Measurements from ENCODE around the gene CLEC7A. TPM values are rescaled to one million over a fixed set of nuclear protein-coding genes. Genes with fewer than 3 reads are reported as not detected.
A peak's percentile ranks its signal among the peaks of the same experiment; 100 is the strongest.

CLEC7A gene
- total RNA-seq, 1 experiment from 2014 or later = not detected

- BruUV-seq (replicated peaks) = no TSS peak
- intact Hi-C loops (cut with micrococcal nuclease) = no loop called here
- no peak for DNase-seq (ENCODE audit: unreplicated experiment)
- peaks cover 6% of the 10 kb centered on the region for H3K4me1 Mint-ChIP-seq (ENCODE audit: insufficient read depth, unreplicated experiment)
- no peak overlapping the region for H3K4me3 Mint-ChIP-seq (ENCODE audit: unreplicated experiment)
- H3K9me3 Mint-ChIP-seq (ENCODE audit: unreplicated experiment) = no peaks in the 10 kb centered on the region
- no peak for TF ChIP-seq CTCF (IDR thresholded peaks at IDR 0.05; ENCODE audit: unreplicated experiment)
- no peaks in the 10 kb centered on the region for H3K36me3 Mint-ChIP-seq (ENCODE audit: insufficient read depth, unreplicated experiment)
- no peak overlapping the region for H3K27ac Mint-ChIP-seq (ENCODE audit: low read depth, unreplicated experiment)
- ChIA-PET POLR2A (interaction anchor here (2.5 to 2.6 kb wide), 2 partner anchors 8 to 31 kb away, joined by 7 to 10 read pairs; no protein-coding TSS in a partner anchor), CTCF (interaction anchor here (0.5 kb wide), 1 partner anchor 14 kb away, joined by 3 read pairs; no protein-coding TSS in a partner anchor)
- no peaks in the 10 kb centered on the region for H3K27me3 Mint-ChIP-seq (ENCODE audit: insufficient read depth, unreplicated experiment)
Measured at GRCh38 chr12:10070380-10070779, 59.6 kb downstream of the CLEC7A start.

- H3K9me3 Mint-ChIP-seq (ENCODE audit: unreplicated experiment) = no peaks in the 10 kb centered on the region
- BruUV-seq (replicated peaks) = no TSS peak
- peaks cover 6% of the 10 kb centered on the region for H3K4me1 Mint-ChIP-seq (ENCODE audit: insufficient read depth, unreplicated experiment)
- DNase-seq (ENCODE audit: unreplicated experiment) = no peak
- no peak overlapping the region for H3K27ac Mint-ChIP-seq (ENCODE audit: low read depth, unreplicated experiment)
- H3K36me3 Mint-ChIP-seq (ENCODE audit: insufficient read depth, unreplicated experiment) = no peaks in the 10 kb centered on the region
- H3K27me3 Mint-ChIP-seq (ENCODE audit: insufficient read depth, unreplicated experiment) = no peaks in the 10 kb centered on the region
- no peak overlapping the region for H3K4me3 Mint-ChIP-seq (ENCODE audit: unreplicated experiment)
- TF ChIP-seq CTCF (IDR thresholded peaks at IDR 0.05; ENCODE audit: unreplicated experiment) = no peak
- intact Hi-C loops (cut with micrococcal nuclease) = no loop called here
- CTCF ChIA-PET = no interaction called here
- POLR2A ChIA-PET = interaction anchor here (2.5 to 2.6 kb wide), 2 partner anchors 8 to 31 kb away, joined by 7 to 10 read pairs; no protein-coding TSS in a partner anchor
Measured at GRCh38 chr12:10069976-10070375, 60.0 kb downstream of the CLEC7A start.

DNA sequence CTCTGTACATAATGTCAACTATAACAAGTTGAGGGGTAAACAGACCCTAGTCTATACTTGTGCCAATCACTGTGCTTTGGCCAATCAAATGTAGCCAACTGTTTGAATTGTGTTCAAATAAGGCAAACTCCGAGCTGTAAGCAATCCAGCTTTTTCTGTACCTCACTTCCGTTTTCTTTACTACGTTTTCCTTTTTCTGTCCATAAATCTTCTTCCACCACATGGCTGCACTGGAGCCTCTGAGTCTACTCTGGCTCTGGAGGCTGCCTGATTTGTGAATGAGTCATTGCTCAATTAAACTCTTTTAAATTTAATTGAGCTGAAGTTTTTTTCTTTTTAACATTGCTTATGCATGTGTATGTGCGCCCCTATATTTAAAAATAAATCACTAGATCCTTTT, 60.9 kb downstream of the CLEC7A start:
- Mint-ChIP-seq H3K9me3 (ENCODE audit: unreplicated experiment) (no peaks in the 10 kb centered on the region), H3K27me3 (ENCODE audit: insufficient read depth, unreplicated experiment) (no peaks in the 10 kb centered on the region), H3K36me3 (ENCODE audit: insufficient read depth, unreplicated experiment) (no peaks in the 10 kb centered on the region), H3K4me1 (ENCODE audit: insufficient read depth, unreplicated experiment) (peaks cover 6% of the 10 kb centered on the region), H3K4me3 (ENCODE audit: unreplicated experiment) (no peak overlapping the region), H3K27ac (ENCODE audit: low read depth, unreplicated experiment) (no peak overlapping the region)
- peak; percentile 6 for DNase-seq (ENCODE audit: unreplicated experiment)
- BruUV-seq (replicated peaks) = no TSS peak
- ChIA-PET CTCF (interaction anchor here (0.6 to 1.3 kb wide), 5 partner anchors 19 to 146 kb away, joined by 3 to 6 read pairs (median 4); no protein-coding TSS in a partner anchor), POLR2A (interaction anchor here (1.3 to 2.6 kb wide), 3 partner anchors 9 to 328 kb away, joined by 3 to 10 read pairs (median 7); no protein-coding TSS in a partner anchor)
- intact Hi-C loops (cut with micrococcal nuclease) = no loop called here
- no peak for TF ChIP-seq CTCF (IDR thresholded peaks at IDR 0.05; ENCODE audit: unreplicated experiment)

GRCh38 chr12:10068644-10069043, 61.4 kb downstream of the CLEC7A start:
- intact Hi-C loops (cut with micrococcal nuclease) = no loop called here
- Mint-ChIP-seq H3K4me3 (ENCODE audit: unreplicated experiment) (no peak overlapping the region), H3K27me3 (ENCODE audit: insufficient read depth, unreplicated experiment) (no peaks in the 10 kb centered on the region), H3K27ac (ENCODE audit: low read depth, unreplicated experiment) (no peak overlapping the region), H3K4me1 (ENCODE audit: insufficient read depth, unreplicated experiment) (peaks cover 6% of the 10 kb centered on the region), H3K36me3 (ENCODE audit: insufficient read depth, unreplicated experiment) (no peaks in the 10 kb centered on the region), H3K9me3 (ENCODE audit: unreplicated experiment) (no peaks in the 10 kb centered on the region)
- POLR2A ChIA-PET = interaction anchor here (1.3 to 2.6 kb wide), 3 partner anchors 9 to 328 kb away, joined by 3 to 10 read pairs (median 7); no protein-coding TSS in a partner anchor
- CTCF ChIA-PET = interaction anchor here (0.8 to 1.3 kb wide), 4 partner anchors 19 to 71 kb away, joined by 3 to 6 read pairs (median 4); no protein-coding TSS in a partner anchor
- TF ChIP-seq CTCF (IDR thresholded peaks at IDR 0.05; ENCODE audit: unreplicated experiment) = no peak
- BruUV-seq (replicated peaks) = no TSS peak
- no peak for DNase-seq (ENCODE audit: unreplicated experiment)

Measured in MCF 10A (cell line).